Measurements from ENCODE around the gene GBP2.
"Not testable (repeated sequence)": the region's sequence is repeated elsewhere in the genome, so short reads cannot be mapped to it uniquely, and the experiment has no call there.

The GBP2 gene

GRCh38 chr1:89125913-89126580 is at the start of gene GBP2:
Gene GBP2 (minus strand): TSS chr1:89126114. CDS start chr1:89121966, 4,148 bp downstream.
- peak; percentile 71 for DNase-seq

GRCh38 chr1:89174491-89174890 is 48.6 kb upstream of the GBP2 start:
- no peak for DNase-seq

- DNase-seq: no peak
Observed at GRCh38 chr1:89172468-89173143, 46.7 kb upstream of the GBP2 start.

GRCh38 chr1:89171067-89171438 is 45.1 kb upstream of the GBP2 start:
- DNase-seq: no peak

GRCh38 chr1:89170170-89171066 is 44.5 kb upstream of the GBP2 start:
- no peak for DNase-seq

- no peak for DNase-seq
Observed at GRCh38 chr1:89169166-89169565, 43.3 kb upstream of the GBP2 start.

- DNase-seq: no peak
Observed at GRCh38 chr1:89167590-89168230, 41.8 kb upstream of the GBP2 start.

GRCh38 chr1:89166705-89167104 is 40.8 kb upstream of the GBP2 start:
- no peak for DNase-seq

- DNase-seq: no peak
Observed at GRCh38 chr1:89165811-89166210, 39.9 kb upstream of the GBP2 start.

- no peak for DNase-seq
Observed at GRCh38 chr1:89151047-89151446, 25.1 kb upstream of the GBP2 start.

- DNase-seq: no peak
Observed at GRCh38 chr1:89149976-89150375, 24.1 kb upstream of the GBP2 start.

- DNase-seq: no peak
Observed at GRCh38 chr1:89149229-89149628, 23.3 kb upstream of the GBP2 start.

GRCh38 chr1:89147678-89148658 is 22.1 kb upstream of the GBP2 start:
- no peak for DNase-seq

- DNase-seq: no peak
Observed at GRCh38 chr1:89146721-89147120, 20.8 kb upstream of the GBP2 start.

- DNase-seq: no peak
Observed at GRCh38 chr1:89143484-89143883, 17.6 kb upstream of the GBP2 start.

- DNase-seq: no peak
Observed at GRCh38 chr1:89142160-89142559, 16.2 kb upstream of the GBP2 start.

GRCh38 chr1:89133747-89134146 is 7.8 kb upstream of the GBP2 start:
- DNase-seq: no peak

GRCh38 chr1:89130716-89131115 is 4.8 kb upstream of the GBP2 start:
- DNase-seq: no peak

- DNase-seq: no peak
Observed at GRCh38 chr1:89129911-89130310, 4.0 kb upstream of the GBP2 start.

GRCh38 chr1:89128003-89128458 is 2.1 kb upstream of the GBP2 start:
- not testable (repeated sequence) for DNase-seq

- peak; percentile 88 for DNase-seq
Observed at GRCh38 chr1:89126602-89127565, 970 bp upstream of the GBP2 start.
